ENCODE measurements around the gene PLCG2.
A peak's percentile ranks its signal among the peaks of the same experiment; 100 is the strongest.
"Not testable (repeated sequence)": the region's sequence is repeated elsewhere in the genome, so short reads cannot be mapped to it uniquely, and the experiment has no call there.

PLCG2 gene

DNA sequence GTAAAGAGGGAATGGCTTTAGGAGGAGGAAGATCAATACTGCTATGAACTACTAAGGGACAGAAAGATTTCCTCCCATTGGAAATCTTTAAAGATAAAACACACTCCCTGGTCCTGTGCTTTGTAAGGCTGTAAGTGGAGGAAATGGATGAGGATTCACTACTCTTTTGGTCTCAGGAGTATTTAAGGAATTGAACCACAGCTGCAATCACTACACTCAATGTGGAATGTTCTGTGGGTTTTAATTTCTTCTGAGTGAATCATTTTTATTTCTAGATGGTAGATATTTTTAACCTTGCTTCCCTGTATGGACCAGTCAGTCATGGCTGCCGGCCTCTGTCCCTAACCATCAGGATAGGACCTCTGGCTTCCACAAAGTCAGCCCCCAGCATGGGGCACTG is 166.6 kb downstream of the PLCG2 start:
- DNase-seq: no peak

- no peak for DNase-seq
Observed at GRCh38 chr16:81946206-81946605, 167.1 kb downstream of the PLCG2 start.

DNA sequence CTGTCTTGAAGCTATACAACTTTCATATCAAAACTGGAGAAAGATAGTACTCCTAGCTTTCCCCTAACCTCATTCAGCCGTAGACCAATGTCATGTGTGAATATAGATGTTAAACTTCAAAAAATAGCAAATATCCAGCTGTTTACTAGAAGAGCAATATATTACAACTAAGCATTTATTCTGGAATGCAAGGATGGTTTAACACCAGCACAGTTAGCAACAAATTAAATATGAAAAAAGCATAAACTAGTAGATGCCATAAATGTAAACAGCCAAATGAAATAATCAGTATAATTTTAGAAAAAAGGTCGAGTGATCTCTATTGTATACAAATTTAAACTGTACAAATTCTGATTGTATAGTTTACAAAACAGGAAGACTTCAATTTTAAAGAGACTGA is 172.5 kb downstream of the PLCG2 start:
- DNase-seq: no peak

GRCh38 chr16:81956213-81956948 is 177.3 kb downstream of the PLCG2 start:
- no peak for DNase-seq

DNA sequence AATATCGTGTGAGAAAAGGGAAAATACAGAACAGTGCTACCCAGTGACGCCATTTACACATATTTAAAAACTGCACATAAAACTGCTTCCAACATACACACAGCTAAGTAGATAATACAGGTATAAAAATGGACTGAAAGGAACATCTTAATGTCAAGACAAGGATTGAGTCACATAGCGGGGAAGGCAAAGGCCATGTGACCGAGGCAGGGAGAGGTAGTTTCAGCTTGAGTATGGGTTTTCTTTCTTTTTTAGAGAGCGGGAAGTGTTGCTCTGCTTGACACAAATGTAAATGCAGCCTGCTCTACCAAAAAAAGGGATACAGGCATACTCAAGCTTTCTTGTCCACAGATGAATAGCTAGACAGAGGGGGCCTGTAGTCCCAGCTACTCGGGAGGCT is 185.7 kb downstream of the PLCG2 start:
- no peak for DNase-seq

- no peak for DNase-seq
Observed at GRCh38 chr16:81967358-81967757, 188.3 kb downstream of the PLCG2 start.

- DNase-seq: no peak
Observed at GRCh38 chr16:81971853-81972252, 192.8 kb downstream of the PLCG2 start.

DNA sequence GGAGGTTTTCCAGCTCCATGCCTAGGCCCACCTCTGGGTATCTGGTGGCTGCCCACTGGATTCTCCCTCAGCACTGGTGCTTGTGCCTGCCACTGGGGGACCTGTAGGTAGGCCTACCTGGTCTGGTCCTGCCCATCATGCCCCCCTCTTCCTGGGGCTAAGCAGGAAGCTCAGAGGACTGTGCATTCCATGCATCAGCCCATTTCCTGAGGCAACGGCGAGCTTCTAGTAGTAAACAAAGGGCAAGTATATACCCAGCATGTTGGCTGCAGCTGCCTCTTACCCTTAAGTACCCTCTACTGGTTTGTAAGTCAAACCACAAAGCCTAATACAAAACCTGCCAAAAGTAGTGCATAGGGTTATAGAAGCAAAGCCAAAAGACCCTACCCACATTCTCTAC is 194.6 kb downstream of the PLCG2 start:
- no peak for DNase-seq

- no peak for DNase-seq
Observed at GRCh38 chr16:81975637-81976036, 196.5 kb downstream of the PLCG2 start.

- not testable (repeated sequence) for DNase-seq
Observed at GRCh38 chr16:81977335-81977942, 198.3 kb downstream of the PLCG2 start.

GRCh38 chr16:81987121-81987520 is 208.0 kb downstream of the PLCG2 start:
- DNase-seq: no peak

GRCh38 chr16:81987706-81988105 is 208.6 kb downstream of the PLCG2 start:
- no peak for DNase-seq

DNA sequence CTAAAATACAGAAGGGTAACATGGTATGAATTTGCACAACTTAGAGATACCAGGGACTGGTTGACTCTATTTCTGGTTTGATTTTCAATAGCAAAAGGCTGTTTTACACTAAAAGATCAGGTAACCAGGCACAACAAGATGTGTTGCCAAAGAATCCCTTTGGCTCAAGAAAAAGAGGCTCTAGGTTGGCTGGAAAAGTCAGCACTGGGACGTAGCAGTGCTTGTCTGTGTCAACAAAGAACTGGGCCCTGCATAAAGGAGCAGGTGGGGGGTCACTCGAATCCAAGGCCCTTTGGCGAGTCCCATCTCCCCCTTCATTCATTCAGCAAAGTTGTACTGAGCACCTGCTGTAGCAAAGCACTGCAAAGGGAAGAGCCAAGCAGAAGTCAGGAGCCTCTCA is 213.8 kb downstream of the PLCG2 start:
- no peak for DNase-seq

- DNase-seq: no peak
Observed at GRCh38 chr16:81994485-81994884, 215.4 kb downstream of the PLCG2 start.

GRCh38 chr16:81995651-81996050 is 216.6 kb downstream of the PLCG2 start:
- DNase-seq: no peak

- DNase-seq: no peak
Observed at GRCh38 chr16:81996664-81997509, 217.8 kb downstream of the PLCG2 start.

GRCh38 chr16:81997738-81998137 is 218.6 kb downstream of the PLCG2 start:
- no peak for DNase-seq

DNA sequence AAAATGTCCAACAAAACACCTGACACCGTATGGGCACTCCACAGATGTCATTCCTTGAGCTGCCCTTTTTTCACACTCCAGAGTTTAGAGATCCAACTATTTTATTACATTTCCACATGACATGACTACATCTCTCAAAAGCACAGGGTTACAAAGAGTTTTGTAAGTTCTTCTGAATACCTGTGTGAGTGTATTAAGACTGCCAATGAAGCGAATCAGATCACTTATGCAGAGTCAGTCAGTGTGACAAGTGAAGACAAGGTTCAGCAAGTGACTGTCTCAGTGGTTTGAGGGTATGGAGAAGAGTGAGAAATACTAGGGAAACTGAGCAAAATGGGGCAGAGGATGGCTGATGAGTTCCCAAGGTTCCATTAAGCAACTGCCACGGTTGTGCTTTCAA is 223.7 kb downstream of the PLCG2 start:
- DNase-seq: no peak

DNA sequence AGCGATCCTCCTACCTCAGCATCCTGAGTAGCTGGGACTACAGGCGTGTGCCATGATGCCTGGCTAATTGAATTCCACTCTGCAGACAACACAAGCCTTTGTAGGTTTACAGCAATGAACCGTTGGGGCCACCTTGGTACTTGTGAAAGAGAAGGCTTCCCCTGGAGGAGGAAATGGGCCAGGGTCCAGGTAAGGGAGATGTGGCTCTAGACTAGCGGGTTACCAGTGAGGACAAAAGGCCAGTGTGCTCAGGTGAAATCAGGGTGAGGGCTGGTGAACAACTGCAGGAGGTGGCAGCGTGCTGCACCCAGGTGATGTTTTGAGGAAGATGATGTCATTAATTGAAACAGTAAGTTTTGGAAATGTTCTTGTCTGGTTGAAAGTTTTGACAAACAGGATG is 225.5 kb downstream of the PLCG2 start:
- no peak for DNase-seq

GRCh38 chr16:82005027-82005830 is 226.1 kb downstream of the PLCG2 start:
- DNase-seq: peak; percentile 61

GRCh38 chr16:82006036-82006435 is 226.9 kb downstream of the PLCG2 start:
- no peak for DNase-seq

GRCh38 chr16:82007189-82007588 is 228.1 kb downstream of the PLCG2 start:
- no peak for DNase-seq

GRCh38 chr16:82008957-82009592 is 230.0 kb downstream of the PLCG2 start:
- no peak for DNase-seq

Measured in NCI-H2171 treated with DMSO at 0.1 percent for 48 hours (cell line).